ENCODE results near the gene ENDOV. TPM values are rescaled to one million over a fixed set of nuclear protein-coding genes. Genes with fewer than 3 reads are reported as not detected.
A peak's percentile ranks its signal among the peaks of the same experiment; 100 is the strongest.

ENDOV gene
- total and polyA plus RNA-seq, 2 of the 13 experiments (the other 11 are each of a cell fraction or from before 2014, with no cell fraction given), result 15.1 to 17.1 TPM

GRCh38 chr17:80453998-80454556, 39.1 kb downstream of the ENDOV start (continued):
- TF ChIP-seq KLF12 (CRISPR knock-in tag; IDR thresholded peaks at IDR 0.05; ENCODE audit: borderline replicate concordance) (no peak), TEAD3 (CRISPR knock-in tag; optimal IDR thresholded peaks at IDR 0.05; ENCODE audit: borderline replicate concordance) (no peak), FIP1L1 (IDR thresholded peaks at IDR 0.05; ENCODE audit: borderline replicate concordance, insufficient read depth, low read depth, low read length) (0 out of 2 replicates have a peak, but pooled peaks have one; percentile 35), HMG20A (CRISPR knock-in tag; IDR thresholded peaks at IDR 0.05; ENCODE audit: borderline replicate concordance) (no peak), SRSF9 (IDR thresholded peaks at IDR 0.05; ENCODE audit: borderline replicate concordance, insufficient read depth, low read depth, low read length, poor library complexity, severe bottlenecking) (no peak), DZIP1 (CRISPR knock-in tag; IDR thresholded peaks at IDR 0.05) (no peak), TIGD3 (CRISPR knock-in tag; IDR thresholded peaks at IDR 0.05; ENCODE audit: borderline replicate concordance) (no peak), ZBTB10 (CRISPR knock-in tag; IDR thresholded peaks at IDR 0.05; ENCODE audit: borderline replicate concordance) (no peak), KAT7 (CRISPR knock-in tag; IDR thresholded peaks at IDR 0.05; ENCODE audit: borderline replicate concordance) (no peak), ZNF740 (CRISPR knock-in tag; IDR thresholded peaks at IDR 0.05) (0 out of 2 replicates have a peak, but pooled peaks have one; percentile 5), PLSCR1 (CRISPR knock-in tag; IDR thresholded peaks at IDR 0.05; ENCODE audit: borderline replicate concordance) (no peak), ZNF850 (CRISPR knock-in tag; conservative IDR thresholded peaks at IDR 0.05) (no peak), MEIS1 (CRISPR knock-in tag; IDR thresholded peaks at IDR 0.05; ENCODE audit: borderline replicate concordance) (peak; percentile 18; the same call in 1 of the 2 replicates), ZNF691 (CRISPR knock-in tag; IDR thresholded peaks at IDR 0.05; ENCODE audit: borderline replicate concordance, low read depth) (no peak), RORA (CRISPR knock-in tag; IDR thresholded peaks at IDR 0.05) (no peak), ZNF335 (CRISPR knock-in tag; IDR thresholded peaks at IDR 0.05) (no peak), HNF4G (IDR thresholded peaks at IDR 0.05; ENCODE audit: borderline replicate concordance, low read depth, low read length) (peak; percentile 83), HNF4G (CRISPR knock-in tag; IDR thresholded peaks at IDR 0.05; ENCODE audit: borderline replicate concordance, low read depth) (no peak; the same call in 1 of the 2 replicates), NR2F1 (CRISPR knock-in tag; IDR thresholded peaks at IDR 0.05) (no peak)
